ENCODE results near the gene LDB1.

Gene LDB1

GRCh38 chr10:102135956-102136526, 15.9 kb upstream of the LDB1 start:
- no peak for DNase-seq (ENCODE audit: low spot score)

GRCh38 chr10:102134416-102134815, 14.2 kb upstream of the LDB1 start:
- no peak for DNase-seq (ENCODE audit: low spot score)

DNA sequence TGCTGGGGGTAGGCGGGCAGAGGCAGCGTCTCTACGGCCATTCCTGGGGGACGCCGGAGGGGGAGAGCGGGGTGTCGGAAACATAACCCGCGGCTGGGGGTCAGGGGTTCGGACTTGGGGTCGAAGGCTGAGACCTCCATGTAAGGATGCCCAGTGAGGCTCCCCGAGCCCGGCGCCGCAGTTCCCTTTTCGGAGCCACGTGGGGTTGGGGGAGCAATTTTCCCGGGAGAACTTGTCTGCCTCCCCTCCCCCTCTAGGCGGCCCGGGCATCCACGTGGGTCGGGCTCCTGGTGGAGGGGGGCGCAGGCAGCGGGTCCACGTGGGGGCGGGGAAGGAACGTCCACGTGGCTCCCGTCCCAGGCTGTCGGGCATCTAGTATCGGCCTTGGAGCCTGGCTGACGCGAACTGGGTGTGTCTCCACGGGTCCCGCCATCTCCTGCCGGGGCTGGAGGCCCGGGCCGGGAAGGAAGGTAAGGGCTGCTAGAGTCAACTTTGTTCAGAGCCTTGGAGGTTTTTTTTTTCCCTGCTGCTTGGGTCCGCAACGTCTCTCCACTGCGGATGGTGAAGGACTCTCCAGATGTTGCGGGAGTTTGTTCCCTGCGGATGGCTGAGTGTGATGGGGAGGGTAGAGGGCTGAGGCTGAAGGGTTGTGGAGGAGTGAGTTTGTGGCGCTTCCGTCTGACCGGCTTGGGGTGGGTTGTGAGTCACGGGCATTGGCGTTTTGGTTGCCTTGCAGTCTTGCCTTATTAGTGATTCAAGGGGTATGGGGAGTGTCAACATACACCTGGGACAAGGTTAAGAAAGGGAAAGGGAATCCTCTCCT, 13.4 kb upstream of the LDB1 start:
- DNase-seq (ENCODE audit: low spot score) = peak; percentile 80

DNA sequence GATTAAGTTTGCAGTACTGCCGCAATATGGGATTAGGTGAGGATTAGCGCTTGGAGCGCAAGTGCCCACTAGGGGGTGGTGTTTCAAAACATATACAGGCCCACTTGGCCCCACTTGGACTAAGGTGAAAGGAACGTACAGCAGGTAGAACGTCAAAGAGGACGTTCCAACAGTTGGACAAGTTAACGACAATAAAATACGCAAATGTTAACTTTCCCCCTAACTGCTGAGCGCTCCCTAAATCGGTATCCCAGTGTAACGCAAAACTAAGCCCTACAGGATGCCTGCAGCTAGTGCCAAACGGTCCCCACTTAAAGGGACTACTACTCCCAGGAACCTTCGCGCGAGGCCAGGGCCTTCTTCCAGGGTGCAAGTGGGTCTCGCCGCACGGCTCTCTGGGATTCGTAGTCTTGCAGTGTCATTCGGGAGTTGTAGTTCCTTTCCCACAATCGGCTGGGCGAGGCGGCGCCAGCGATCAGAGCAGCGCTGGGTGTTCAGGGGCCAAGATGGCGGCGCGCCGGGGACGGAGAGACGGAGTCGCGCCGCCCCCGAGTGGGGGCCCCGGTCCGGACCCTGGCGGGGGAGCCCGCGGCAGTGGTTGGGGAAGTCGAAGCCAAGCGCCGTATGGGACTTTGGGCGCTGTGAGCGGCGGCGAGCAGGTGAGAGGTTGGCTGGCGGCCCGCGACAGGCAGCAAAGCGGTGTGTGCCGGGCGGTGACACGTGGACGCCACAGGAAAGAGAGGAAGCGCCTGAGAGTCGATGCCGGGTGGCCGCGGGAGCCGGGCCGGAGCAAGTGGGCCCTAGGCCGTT, 12.6 kb upstream of the LDB1 start, which contains the start of gene PPRC1:
Gene PPRC1, plus strand, starts transcription at position 478 of the 810 bp plus-strand sequence. Its CDS starts 29 bp downstream, at position 507.
- DNase-seq (ENCODE audit: low spot score) = peak; percentile 93

DNA sequence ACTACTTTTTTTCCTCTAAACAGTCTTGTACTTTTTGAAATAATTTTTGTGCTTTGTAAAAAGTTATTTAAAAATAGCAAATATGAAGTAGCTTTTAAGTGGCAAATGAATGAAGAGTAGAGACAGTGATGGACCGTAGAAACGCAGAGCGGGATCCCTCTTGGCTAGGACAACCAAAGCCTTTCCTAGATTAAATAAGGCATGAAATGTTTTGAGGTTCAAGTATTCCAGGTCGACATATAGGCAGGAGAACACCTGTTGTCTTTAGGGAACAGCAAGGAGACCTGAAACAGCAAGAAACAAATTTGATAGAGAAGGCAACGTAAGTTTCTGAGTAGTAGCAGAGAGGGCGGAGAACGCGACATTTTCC, 12.0 kb upstream of the LDB1 start:
- no peak for DNase-seq (ENCODE audit: low spot score)

DNA sequence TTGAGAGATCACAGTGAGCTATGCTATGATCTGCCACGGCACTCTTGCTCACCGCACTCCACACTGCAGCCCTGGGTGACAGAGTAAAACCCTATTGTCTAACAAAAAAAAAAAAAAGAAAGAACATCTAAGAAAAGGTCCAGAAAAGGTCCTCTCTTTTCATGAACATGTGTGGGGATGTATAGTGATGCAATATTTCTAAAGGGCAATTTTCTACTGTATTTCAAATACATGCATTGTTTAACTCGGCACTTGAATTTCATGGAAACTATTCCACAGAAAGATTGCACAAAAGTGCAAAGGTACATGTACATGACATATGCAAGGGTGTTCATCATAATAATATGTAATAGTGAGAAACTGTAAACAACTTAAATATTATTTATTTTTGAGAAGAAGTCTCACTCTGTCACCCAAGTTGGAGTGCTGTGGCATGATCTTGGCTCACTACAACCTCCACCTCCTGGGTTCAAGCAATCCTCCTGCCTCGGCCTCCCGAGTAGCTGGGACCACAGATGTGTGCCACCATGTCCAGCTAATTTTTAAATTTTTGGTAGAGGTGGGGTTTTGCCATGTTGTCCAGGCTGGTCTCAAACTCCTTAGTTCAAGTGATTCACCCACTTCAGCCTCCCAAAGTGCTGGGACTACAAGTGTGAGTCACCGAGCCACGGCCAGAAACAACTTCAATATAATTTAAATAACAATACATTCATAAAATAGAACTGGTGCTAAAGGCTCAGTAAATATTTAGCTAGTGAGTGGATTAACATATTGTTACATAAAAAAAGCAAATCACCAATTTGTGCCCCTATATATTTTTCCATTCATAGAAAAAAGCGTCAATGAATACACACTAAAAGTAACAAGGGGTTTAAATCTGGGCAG, 11.4 kb upstream of the LDB1 start:
- DNase-seq (ENCODE audit: low spot score) = no peak

GRCh38 chr10:102123223-102123622, 3.1 kb upstream of the LDB1 start:
- DNase-seq (ENCODE audit: low spot score) = no peak

DNA sequence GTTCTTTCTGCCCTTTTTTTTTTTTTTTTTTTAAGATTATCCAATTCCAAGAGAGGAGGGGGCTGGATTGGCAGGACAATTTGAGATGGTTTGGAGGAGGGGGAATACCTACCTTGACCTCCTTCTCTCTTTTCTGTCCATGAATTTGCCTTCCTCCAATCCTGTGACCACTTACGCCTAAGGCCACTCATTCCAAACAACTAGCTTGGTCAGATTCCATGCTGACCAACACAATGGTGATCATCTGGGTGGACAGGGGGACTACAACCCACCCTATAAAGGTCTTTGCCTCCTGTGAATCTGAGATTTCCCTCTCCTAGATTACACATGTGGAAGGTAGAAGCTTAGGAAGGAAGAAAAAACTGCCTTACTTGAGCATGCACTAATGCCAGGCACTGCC, 2.3 kb upstream of the LDB1 start:
- no peak for DNase-seq (ENCODE audit: low spot score)

DNA sequence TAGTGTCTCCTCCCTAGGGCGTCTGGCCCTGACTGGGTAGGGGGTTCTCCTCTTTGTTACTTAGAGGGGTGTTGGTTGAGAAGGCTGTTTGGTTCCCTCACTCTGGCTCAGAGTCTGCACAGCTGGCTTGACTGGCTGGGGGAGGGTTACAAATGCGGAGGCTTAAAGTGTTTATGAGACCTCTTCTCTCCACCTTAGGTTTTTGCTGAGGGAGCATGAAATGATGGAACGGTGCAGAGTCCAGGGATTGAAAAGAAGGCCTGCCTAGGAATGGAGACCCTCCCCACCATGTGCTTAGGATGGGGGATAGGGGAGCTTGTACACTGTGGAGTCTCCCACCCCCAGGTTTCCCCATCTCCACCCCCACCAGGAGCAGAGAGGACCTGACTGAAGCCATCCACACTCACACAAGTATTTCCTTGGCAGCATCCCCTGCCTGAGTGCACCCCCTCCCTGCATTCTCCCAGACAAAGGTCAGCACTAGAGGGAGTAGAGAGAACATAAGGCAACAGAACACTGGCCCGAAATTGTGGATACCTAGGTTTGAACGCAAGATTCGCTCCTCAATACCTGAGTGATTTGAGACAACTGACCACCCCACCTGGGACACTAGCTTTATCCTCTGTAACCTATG, 1.7 kb upstream of the LDB1 start:
- DNase-seq (ENCODE audit: low spot score) = peak; percentile 45

DNA sequence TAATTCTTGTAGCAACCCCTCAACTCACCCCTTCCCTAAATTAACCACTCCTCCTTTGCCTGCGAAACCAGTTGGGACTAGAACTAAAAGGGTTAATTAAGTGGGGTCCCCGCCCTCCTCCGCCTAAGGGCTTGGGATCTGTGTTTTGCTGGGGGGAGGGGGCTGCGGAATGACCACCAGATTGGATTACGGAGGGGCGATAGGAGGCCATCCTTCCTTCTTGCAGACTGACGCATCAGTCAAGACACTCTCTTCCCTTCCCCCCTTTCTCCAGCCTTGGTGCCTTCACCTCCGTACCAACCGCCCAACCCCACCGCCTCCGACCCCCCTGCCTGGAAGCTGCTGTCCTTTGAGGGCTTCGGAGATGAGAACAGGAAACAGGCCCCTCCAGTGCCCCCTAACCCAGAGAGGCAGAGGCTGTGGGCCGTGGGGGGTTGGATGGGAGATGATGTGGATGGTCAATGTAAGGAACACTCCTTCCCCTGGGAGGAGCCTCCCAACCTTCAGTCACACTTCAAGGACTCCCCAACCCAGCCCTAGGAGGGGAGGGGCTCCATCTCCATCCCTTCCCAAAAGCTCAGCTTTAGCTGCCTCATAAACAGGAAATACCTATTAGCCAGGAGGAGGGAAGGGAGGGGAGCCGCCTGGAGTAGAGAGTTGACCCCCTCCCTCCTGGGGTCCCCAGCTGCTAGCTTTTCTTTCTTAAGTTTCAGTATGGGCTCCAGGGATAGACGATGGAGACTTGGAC, 997 bp upstream of the LDB1 start:
- DNase-seq (ENCODE audit: low spot score) = no peak

- DNase-seq (ENCODE audit: low spot score) = peak; percentile 82
Measured at GRCh38 chr10:102119417-102120141, 589 bp downstream of the LDB1 start.

- no peak for DNase-seq (ENCODE audit: low spot score)
Measured at GRCh38 chr10:102118867-102119266, 1.3 kb downstream of the LDB1 start.

- peak; percentile 53 for DNase-seq (ENCODE audit: low spot score)
Measured at GRCh38 chr10:102117391-102118159, 2.6 kb downstream of the LDB1 start.

GRCh38 chr10:102116656-102117055, 3.5 kb downstream of the LDB1 start:
- no peak for DNase-seq (ENCODE audit: low spot score)

GRCh38 chr10:102115775-102116174, 4.4 kb downstream of the LDB1 start:
- DNase-seq (ENCODE audit: low spot score) = no peak

DNA sequence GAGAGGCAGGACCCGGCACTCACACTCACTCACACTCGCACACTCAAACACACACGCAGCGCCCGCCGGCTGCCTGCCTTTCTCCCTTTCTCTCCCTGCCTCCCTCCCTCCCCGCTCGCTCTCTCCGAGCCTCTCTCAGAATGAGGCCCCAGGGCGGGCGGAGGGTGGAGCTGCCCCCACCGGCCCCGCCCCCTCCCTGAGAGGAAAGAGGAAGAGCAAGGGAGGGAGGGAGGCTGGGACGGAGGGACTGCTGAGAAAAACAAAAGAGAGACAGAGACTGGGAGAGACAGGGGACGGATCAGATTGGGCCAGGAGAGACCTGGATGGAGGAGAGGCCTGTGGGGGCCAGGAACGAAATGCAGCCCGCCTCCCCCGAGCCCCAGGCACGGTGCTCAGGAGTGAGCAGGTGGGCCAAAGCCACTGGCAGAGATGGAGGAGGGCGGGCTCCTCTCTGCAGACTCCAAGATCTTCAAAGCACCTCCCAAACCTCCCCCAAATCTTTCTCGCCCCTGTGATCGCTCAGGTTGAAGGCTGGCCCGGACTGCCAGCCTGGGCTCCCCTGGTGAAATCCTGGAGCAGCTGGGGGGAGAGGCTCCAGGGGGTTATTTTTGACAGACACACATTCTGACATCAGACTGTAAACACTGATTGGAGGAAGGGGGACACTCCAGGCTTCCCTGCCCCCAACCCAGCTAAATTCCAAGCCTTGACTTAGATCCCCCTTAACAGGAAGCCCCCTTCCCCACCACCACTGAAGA, 5.1 kb downstream of the LDB1 start:
- peak; percentile 81 for DNase-seq (ENCODE audit: low spot score)

- no peak for DNase-seq (ENCODE audit: low spot score)
Measured at GRCh38 chr10:102113956-102114857, 6.0 kb downstream of the LDB1 start.

Measured in HuH-7.5 (cell line).